Uterus (tissue), 2 donors: ENCODE data around the gene CHCHD3.

Experiments
- CTCF ChIP-seq, 4 experiments: fragments of 200-600 bp in 2 of 4; fragments of 450-650 bp in 2 of 4; sonication (generic) in 2 of 4; IDR thresholded peaks; one replicate each; pipeline ENCODE4 v1.5.1; 2016 to 2019; ENCODE audit warnings: antibody characterized with exemption in 4 of 4, mild to moderate bottlenecking in 2 of 4, moderate library complexity in 1 of 4
- POLR2A ChIP-seq, 2 donors: fragments of 450-650 bp; IDR thresholded peaks; one replicate each; pipeline ENCODE4 v1.6.1; 2016; ENCODE audit warnings: antibody characterized with exemption in 2 of 2, mild to moderate bottlenecking in 1 of 2, moderate library complexity in 1 of 2

GRCh38 chr7:132825932-132826835 lies 255.7 kb downstream of the CHCHD3 start:
- TF ChIP-seq CTCF (IDR thresholded peaks at IDR 0.05) = no peak
- no peak for TF ChIP-seq POLR2A (IDR thresholded peaks at IDR 0.05)
